GM19372 (cell line): ENCODE results near the gene HOXA10.

ENCODE experiments used
- ATAC-seq: cut with Tn5 transposase; IDR thresholded peaks from one replicate; pipeline ENCODE4 v1.9.1; 2021; ENCODE audit warnings: mild to moderate bottlenecking, low read depth, moderate library complexity; ENCODE audit not compliant: unreplicated experiment

The HOXA10 gene

DNA sequence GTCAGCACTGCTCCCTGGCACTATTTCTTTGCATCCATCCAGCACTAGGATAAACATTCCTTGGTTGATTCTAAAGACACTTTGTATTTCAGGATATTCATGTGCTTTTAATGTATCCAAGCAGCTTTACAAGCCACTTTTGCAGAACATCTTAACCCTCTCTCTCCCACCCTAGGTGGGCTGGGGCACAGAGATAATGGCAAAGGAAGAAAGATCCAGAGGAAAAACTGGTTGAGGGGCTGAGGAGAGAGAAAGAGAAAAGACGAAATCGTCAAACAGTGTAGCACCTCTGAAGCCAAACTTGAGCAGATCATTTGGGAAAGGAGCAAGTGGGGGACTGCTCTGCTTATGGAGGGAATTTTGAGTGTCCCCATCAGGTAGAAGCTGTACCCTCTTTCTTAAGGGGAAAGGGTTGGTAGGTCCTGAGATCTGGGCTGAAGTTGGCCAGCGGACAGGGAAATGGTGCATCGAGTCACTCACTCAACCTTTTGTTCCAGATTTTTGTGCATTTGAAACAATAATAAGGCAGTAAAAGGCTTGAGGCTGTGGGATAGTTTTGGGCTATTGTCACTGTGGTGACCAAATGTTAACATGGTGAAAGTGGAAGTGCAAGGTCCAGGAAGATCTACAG, 30.0 kb upstream of the HOXA10 start:
- no peak for ATAC-seq

DNA sequence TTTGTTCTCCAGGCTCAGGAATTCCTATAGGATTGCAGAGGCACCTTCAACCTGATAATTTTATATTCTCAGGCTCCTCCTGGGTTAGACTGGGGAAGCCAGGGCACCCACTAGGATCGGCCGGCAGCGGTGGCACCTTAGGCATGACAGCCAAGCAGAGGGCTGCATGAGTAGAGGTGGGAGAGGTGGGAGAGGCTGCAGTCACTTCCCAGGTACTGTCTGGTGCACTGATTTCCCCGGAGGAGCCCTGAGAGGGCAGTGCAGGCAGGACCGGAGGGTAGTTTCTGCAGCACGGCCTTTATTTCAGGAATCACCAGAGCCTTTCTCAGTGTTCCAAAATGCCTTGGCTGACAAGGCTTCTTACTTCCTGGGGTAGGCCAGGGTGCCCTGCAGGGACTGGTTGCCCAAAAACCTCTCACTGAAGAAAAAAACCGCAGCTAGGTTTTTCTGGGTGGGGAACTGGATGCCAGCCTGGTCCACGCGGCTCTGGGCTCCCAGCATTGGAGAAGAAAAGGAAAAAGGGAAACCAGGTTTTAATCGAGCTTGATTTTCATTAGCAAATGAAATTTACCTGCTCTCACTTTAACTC, 29.3 kb upstream of the HOXA10 start:
- no peak for ATAC-seq

DNA sequence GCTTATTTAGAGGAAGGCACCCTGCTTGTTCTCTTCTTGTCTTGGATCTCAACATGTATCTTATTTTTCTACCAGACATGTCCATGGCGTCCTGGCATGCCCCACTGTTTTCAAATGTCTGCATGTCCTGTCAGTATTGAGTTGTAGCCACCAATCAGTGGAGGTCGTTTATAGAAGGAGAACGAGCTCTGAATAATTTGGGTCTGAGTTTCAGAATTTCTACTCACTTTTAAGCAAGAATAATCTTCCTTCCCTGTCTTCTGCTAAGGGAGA, 28.7 kb upstream of the HOXA10 start:
- ATAC-seq: no peak

DNA sequence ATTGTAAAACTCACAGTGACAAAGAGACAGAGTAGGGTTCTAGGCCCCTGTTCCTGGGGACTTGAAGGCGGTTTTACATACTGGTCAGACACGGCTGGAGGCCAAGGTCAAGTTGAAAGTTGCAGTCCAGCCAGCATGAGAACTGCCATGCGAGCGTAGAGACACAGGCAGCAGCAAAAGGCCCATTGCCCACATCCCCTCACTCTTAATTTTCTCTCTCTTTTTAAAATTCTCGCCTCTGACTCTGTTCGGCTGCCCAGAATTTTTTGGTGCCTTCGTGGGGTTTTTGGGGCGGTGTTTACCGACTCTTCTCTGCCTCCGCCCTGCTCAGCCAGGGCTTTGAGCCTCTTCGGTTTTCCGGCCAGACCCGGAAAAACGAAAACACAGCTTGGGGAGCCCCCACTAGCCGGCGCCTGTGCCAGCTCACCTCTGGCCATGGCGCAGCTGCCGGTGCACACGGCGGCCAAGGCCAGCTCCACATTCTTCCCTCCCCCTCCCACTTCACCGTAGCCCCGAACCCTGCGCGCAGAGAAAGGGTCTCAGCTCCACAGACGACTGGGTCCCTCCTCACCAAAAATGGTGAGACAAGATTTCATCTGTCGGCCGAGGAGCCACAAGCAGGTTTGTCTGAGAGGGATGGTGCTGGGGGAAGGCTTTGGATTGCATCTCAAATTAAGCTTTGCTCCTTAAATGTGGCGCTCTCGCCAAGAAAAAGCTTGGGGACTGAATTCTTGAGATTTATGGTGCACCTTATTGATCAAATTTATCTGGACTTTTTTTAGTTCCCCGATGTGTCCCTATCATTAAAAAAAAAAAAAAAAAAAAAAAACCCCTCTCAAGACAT, 28.1 kb upstream of the HOXA10 start:
- ATAC-seq: no peak

DNA sequence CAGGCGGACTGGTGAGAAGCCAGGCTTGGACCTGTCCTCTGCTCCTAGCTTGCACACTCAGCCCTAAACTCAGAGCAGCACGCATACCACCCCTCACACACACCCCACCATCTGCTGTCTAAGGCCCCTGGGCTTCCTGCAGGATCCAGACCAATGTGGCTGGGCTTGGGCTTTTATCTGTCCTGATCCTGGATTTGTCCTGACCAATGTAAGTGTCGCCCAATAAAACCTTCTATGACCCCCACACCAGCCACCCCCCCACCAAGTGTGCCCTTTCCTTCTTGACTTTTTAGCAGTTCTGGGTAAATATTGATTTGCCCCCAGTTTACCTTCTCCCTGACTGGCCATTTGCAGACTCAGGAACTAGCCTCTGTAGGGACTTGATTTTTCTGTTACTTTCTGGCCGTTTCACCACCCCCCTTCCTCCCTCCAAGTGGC, 27.5 kb upstream of the HOXA10 start:
- ATAC-seq: no peak

DNA sequence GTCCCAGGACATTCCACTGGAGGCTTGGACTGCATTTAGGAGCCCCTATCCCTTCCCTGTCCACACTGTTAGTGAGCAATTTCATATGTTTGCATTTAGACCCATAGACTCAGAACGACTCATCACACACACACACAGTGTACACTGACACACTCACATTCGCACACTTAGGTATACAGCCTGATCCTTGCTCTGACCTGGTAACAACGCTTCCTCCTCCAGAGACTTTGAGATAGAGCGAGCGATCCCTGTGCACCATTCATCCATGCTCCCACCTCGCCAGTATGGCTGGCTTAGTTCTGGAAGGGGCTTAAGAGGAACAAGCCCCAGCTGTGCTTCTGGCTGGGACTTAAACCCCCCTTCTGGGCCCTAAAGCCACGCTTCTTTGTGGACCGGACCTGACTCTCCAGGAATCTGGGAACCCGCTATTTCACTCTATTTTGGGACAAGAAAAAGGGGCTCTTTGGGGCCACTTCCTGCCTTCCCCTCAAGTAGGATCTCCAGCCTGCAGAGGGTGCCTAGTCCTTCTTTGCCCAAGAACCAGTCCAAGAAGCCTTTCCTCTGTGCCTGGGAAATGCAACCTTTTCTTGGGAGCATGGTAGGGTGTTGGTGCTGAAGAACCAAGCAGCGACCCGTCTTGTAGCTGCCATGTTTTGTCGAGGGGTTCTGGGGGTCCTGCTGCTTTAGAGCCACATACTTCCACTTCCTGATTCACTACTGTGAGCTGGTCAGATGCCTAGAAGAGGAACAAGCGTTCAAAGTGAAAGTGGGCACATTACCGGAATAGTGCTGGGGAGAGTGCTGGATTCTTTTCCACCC, 26.9 kb upstream of the HOXA10 start:
- no peak for ATAC-seq

DNA sequence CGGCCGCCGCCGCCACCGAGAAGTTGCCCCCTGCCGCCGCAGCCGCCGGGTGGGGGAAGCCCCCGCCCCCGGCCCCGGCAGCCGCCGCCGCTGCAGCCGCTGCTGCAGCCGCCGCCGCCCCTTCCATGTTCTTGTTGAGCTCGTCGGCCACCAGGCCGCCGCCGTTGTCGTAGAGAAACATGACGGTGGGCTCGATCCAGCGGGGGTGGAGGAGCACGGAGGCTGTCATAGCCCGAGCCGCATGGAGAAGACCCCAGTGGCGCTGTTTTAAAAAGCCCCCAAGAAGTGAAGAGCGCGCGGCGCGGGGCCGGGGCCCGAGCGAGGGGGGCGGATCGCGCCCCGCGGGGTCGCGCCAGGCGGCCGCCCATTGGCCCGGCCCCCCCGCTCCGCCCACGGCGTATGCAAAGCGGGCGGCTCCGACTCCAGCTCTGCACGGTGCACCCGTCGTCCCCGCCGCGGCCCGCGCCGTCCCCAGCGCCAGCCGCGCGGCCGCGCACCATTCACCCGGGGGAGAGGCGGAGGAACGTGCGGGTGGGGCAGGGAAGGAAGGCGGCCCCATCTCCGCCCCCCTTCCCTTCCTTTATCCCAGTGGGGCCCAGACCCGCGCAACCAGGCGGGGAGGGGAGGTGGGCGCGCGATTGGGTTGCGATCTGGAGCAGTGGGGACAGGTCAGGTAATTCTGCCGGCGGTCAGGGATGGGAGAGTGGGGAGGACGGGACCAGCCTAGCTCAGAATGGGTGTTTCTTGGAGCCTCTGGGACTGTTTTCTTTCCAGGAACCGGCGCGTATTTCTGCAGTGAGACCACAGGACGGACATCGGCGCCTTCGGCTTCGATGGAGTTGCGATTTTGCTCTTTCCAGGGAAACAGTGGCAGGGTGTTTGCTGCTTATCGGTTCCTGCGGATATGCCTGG, 26.0 kb upstream of the HOXA10 start, which contains the start of gene HOXA13:
TSS of gene HOXA13 (minus strand) at position 243 of the 912 bp plus-strand sequence. CDS start at position 229, 14 bp downstream.
- ATAC-seq: no peak

DNA sequence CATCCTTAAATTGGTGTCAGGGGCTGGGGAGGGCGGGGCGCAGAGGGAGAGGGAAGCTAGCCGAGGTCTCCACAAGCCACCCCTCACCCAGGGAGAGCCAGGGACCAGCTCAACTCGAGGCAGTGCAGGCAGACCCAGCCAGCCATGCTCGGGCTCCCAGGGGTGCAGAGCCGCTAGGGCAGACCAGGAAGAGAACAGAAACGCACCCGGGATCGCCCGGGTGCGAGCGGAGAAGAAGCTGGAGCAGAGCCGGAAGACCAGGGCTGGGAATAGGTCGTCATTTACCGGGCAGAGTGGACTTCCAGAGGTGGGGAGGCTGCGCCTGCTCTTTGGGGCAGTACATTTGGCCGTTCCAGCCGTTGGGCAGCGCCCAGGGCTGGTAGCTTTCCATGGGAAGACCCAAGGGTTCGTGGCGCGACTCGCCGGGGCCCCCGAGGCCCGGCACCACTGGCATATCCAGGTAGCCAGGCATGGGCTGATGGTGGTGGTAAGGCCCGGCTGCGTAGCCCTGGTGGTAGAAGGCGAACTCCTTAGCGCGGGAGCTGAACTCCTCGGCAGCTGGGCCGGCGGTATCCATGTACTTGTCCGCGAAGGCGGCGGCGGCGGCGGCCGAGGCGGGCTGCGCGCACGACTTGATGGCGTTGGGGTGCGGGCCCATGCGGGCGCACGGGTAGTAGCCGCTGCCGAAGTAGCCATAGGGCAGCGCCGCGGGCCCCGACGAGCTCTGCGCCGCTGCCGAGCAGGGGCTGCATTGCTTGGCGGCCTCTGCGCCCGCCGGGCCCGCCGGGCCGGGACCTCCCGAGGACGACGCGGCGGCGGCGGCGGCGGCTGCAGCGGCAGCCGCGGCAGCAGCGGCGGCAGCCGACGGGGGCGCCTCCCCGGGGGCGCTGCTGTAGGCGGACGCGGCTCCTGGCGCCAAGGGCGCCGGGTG, 25.0 kb upstream of the HOXA10 start:
- ATAC-seq: no peak

DNA sequence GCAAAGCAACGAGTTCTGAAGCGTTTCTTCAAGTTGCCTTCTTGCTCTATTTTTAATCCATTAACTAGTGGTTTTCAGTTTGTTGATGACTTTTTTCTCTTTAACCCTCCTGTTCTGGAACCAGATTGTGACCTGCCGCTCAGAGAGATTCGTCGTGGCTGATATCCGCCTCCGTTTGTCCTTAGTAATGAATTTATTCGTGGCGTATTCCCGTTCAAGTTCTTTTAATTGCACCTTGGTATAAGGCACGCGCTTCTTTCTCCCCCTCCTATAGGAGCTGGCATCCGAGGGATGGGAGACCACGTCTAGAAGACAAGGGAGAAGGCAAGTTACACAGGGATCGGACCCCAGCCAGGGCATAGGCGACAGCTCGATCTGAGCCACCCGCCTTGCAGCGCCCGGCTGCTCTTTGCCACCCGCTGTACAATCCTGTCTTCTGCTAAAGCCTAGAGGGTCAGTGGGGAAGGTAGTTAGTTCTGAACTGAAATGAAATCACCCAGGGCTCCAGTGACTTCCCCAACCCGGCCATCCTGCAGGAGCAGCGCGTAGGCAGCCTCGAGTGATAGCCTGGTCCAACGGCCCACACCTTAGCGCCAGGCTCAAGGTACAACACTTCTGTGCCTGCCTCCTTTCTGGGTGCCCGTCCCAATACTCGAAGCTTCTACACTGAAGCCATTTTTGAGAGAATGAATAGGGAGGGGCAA, 24.2 kb upstream of the HOXA10 start:
- ATAC-seq: no peak

DNA sequence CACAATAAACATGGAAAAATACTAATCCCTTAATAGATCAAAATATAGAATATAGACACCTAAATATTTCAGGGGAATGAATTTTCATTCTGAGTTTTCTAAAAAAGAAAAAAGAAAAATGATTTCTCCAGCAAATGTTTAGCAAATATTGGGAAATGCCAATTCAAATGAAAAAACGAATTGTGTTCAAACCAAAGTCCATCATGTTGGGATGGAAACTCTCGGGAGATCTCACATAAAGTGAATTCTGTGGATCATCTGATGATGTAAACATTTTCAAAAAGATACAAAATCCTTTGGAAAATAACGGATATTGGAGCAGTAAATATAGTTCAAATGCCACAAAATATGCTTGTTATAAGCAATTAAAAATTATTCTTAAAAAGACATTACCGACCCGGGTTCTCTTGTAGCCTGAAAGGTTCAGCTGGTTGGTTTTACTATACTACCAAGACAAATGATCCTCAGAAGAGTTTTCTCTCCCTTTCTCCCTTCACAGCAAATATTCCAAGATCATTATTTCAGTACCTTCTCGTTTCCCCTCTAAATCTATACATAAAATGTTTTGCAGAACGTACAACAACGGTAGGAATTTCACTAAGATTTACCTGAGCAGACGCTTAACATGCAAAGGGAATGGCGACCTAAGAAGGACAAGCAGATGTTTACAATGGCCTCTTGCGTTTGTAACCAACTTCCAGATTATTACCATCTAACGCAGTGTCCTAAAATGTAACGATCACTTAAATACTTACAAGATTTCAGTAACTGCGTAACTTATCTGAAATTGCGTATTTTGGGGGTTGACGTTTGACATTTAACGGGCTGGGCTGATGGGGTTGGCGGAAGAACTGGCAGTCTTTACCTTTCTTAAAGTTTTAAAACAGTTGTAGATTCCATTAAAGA, 23.3 kb upstream of the HOXA10 start:
- ATAC-seq: no peak

DNA sequence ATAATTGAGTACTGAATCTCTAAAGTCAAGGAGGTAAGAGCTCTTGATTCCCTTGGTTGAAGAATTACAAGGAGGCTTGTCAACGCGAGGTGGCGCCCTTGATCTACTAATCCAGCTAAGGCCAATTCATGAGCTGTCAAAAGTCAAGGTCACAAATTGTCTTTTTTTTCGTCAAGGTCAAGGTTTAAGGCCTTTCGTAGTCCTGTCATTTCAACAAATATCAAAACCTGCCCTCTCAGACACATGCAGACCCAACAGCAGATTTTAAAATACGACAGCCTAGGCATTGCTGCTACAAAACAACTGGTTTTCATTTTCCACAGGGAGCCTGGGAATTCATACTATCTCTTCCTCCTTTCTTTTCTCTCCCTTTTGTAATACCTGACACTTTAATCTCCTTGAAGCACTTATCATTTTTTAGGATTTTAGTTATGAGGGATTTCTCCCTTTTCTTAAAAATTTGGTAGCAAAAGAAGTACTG, 22.2 kb upstream of the HOXA10 start:
- ATAC-seq: no peak

DNA sequence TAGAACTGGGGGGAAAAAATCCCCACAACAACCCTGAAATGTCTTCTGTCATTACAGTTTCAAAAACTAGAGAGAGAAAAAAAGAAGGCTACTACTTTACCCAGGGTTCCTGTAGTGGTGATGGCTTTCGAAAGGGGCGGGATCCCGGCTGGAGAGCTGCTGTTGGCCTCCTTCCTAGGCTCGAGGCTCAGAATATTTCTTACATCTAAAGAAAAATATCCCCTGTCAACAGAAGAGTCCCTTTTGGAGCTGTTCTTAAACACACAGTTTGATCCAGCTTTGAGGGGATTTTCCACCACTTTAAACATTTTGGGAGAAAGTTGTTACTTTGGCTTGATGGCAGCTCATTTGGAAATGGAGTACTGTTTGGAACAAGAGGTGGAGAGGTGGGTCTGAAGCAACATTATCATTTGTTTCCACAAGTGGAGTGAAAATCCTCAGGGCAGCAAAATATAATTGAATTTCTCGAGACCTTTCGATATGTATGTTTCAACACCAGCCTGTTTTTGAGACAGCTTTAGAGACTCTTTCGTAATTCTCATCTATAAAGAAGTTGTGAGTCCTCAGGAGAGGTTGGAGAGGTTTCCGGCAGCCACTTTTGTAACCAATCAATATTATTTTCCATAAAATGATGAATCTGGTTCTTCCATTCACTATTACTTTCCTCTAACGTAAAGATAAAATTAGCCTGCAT, 20.7 kb upstream of the HOXA10 start:
- ATAC-seq: no peak

DNA sequence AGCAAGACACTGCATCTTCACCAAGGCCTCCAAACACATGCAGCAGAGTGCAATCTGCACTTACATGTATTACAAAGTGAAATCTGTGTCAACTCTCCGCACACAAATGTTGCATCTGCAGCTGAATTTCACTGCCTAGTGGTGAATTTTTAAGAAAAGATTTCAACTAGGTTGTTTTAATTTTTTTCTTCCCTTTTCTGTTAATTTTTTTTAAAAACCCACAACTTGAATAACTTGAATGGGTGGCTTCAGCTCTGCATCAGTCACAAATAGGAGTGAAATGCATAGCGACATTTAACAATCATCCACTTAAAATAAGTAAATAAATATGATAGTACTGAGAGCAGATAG, 19.9 kb upstream of the HOXA10 start:
- ATAC-seq: no peak

DNA sequence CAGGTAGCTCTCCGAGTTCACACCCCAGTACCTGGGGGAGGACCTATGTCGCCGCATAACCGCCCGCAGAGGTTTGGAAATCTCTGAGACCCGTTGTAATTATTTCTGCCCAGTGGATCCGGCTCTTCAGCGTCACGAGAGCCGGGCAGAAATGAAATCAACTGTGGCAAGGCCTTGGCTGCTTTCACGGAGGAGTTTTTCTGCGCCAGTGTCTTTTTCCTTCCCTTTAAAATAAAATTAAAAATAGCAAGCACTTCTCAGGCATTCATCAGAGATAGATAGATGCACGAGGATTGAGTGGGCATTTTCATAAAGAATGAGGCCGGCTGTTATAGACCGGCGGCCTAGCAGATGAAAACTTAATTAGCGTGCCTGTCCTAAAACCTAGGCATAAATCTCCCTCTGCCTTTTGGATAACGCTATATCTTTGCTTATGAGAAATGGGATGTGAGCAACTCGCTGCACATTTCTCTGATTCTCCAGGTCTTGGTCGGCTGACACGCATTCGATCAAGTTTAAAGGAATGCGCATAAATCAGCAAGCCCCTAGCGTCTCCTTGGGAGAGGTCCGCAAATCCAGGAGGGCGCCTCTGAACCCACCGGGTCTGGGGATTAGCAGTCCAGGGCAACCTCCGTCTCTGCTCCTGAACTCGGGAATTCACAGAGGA, 19.3 kb upstream of the HOXA10 start:
- ATAC-seq: no peak

DNA sequence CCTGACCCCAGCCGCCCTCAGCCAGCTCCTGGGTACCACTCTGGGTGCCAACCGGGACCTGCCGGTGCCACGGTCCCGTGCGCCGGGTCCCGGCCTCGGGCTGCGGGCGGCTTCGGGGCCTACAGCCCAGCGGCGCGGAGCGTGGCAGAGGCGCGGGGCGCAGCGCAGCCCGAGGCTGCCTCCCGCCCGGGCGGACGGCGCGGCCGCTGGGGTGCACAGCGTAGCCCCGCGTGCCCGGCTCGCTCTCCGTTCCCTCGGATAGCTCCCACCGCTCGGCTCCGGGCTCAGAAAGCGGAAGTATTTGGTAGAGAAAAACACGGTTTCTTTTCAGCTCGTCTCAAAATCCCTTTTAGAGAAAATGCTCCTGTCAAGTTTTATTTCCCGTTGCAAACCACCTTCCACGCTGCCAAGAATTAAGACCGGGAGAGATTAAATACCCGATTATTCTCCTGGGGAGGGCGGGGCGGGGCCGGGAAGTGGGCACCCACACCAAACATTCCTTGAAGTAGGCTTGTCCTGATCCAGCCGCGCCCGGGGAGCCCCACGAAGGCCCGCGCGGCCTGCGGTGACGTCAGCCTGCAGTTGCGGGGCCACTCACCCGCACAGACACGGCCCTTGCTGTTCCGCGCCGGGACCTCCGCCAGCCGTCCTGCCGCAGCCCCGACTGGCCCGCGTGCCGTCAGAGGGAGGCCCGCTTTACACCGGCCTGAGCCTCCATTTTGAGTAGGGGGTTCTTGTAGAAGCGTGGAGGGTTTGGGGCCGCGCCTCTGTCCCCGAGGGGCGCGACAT, 18.6 kb upstream of the HOXA10 start:
- ATAC-seq: no peak
